GM19043 (cell line): ENCODE results near the gene TTLL11.

ENCODE experiments used
- ATAC-seq: cut with Tn5 transposase; IDR thresholded peaks from one replicate; pipeline ENCODE4 v1.9.1; 2021; ENCODE audit warnings: low read depth; ENCODE audit not compliant: unreplicated experiment

Gene TTLL11

DNA sequence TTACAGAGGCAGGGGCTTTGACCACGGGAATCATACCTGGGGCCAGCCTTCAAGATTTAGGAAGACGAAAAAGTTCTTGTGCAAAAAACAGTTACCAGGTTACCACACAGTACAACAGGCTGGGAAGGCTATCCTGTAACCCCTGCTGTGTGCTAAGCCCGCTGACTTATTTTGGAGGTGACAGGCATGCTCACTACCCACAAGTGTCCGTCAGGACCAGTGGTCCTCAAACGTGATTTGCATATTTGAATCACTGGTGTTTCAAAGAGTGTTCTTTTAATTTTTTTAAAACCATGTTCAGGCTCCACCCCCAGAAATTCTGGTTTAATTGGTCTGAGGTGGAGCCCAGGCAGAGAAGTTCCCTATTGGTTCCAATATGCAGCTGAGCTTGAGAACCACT, 146.6 kb downstream of the TTLL11 start:
- no peak for ATAC-seq

GRCh38 chr9:121945849-121946248, 147.3 kb downstream of the TTLL11 start:
- ATAC-seq = no peak

DNA sequence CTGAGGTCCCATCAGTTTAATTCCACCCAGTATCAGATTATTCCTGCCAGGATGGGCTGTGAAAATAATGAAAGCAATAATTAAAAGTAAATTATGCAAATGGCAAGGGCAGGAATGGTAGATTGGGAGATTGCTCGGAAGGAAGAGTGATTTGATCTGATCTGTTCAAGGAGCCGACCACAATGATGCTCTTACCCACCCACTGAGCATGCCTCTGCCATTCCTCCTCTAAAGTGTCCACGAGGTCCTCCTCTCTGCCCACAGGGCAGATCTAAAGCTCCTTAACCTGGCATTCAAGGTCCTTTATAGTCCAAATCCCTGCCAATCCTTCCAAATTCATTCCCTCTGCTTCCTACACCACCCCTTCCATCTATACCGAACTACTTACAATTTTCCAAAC, 147.8 kb downstream of the TTLL11 start:
- ATAC-seq = no peak

DNA sequence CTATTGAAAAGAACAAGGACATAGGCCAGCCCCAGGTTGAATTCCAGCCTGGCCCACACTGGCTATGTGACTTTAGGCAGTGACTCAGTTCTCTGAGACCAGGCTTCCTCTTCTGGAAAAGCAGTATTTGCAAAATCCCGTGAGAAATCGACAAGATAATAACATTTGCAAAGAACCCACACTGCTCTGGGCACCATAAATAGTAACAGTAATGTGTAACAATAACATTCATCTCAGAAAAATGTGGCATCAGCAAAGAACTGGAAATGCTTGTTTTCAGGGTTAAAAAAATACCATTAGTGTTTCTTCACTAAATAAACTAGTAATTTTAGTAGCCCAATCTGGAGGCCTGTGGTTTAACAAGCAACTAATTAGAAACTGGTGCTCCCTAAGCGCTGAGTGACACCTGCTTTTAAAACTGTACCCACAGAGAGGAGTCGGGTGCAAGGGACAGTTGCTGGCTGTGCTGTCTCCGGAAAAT, 148.4 kb downstream of the TTLL11 start:
- ATAC-seq = no peak

DNA sequence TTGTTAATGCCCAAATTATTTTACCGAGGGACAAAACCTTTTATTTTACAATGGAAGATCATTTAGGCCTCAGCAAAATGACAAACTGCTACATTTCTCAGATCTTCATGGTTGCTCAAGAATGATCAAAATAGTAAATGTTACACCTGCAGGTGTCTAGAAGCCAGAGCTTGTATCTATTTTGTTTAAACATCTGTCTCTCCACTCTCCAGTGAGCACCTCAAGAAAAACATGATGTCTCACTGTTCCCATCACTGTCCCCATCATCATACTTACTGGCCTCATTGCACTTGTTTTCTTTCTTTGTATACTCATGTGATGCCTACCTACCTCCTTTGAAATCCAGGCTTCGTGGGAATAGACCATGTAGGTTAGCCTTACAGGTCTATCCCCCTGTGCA, 149.6 kb downstream of the TTLL11 start:
- no peak for ATAC-seq

- ATAC-seq = no peak
Observed at GRCh38 chr9:121942866-121943382, 150.2 kb downstream of the TTLL11 start.

DNA sequence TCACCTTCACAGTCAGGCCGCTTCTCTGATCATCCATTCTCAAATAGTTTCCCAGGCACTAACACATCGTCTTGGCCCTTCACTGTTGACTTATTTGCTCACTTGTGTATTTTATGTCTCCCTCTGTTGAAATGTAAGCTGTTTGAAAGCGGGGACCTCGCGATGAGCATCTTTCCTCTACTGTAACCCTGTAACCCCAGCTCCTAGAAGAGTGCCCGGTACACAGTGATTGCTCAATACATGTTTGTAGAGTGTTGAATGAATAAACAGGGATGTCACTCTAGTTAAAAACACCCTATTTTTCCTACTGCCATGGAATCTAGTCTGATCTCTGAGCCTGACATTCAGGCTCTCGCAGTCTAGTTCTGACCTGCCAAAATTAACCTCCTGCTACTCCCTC, 150.8 kb downstream of the TTLL11 start:
- no peak for ATAC-seq

DNA sequence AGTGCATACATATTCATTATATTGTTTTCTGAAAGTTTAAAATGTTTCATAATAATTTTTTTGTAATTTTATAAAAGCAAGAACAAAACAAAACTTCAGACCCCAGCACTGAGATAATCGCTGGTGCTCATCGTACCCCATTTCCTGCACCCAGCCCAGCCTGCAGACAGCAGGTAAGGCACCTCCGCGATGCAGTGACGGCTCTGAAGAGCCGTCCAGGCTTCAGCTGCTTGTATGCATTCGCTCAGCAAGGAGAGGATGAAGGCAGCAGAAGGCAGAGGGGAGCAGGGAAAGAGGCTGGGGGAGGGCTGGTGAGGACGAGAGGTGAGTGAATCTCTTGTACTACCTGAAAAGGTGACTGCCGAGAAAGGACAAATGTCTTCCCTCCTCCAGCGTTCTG, 153.5 kb downstream of the TTLL11 start:
- ATAC-seq = no peak

DNA sequence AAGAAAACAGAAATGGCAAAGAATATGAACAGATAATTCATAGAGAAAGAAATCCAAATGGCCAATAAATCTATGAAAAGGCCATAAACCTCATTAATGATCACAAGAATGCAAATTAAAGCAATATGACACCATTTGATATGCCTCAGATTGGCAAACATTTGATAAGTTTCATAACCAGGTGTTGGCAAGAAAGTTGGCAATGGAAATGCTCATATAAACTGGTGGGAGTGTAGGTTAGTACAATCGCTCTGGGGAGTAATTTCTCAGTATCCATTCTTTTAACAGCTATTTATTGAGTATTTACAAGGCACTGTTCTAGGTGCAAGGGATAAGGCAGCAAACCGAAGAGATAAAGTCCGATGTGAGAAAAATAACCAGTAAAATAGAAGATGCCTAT, 154.5 kb downstream of the TTLL11 start:
- ATAC-seq = no peak

DNA sequence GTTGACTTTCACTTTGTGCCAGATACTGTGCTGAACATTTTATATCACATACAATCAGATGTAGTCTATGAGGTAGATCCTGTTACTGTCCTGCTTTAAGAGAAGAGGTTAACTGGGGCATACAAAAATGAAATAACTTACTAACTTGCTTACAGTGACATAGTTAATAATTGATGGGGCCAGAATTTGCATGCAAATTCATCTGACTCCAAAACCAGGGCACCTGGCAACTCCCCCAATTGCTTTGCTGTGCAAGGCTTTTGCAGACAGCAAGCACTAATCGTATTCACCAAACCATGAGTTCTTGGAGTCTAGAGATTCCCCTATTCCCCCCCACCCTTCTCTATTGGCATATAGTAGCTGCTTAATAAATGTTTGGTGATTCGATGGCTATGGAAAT, 155.9 kb downstream of the TTLL11 start:
- ATAC-seq = no peak

GRCh38 chr9:121935739-121936138, 157.4 kb downstream of the TTLL11 start:
- ATAC-seq = no peak

GRCh38 chr9:121930956-121931355, 162.2 kb downstream of the TTLL11 start:
- no peak for ATAC-seq

- ATAC-seq = no peak
Observed at GRCh38 chr9:121929893-121930875, 162.9 kb downstream of the TTLL11 start.

GRCh38 chr9:121927636-121928035, 165.5 kb downstream of the TTLL11 start:
- no peak for ATAC-seq

- no peak for ATAC-seq
Observed at GRCh38 chr9:121927081-121927480, 166.0 kb downstream of the TTLL11 start.

DNA sequence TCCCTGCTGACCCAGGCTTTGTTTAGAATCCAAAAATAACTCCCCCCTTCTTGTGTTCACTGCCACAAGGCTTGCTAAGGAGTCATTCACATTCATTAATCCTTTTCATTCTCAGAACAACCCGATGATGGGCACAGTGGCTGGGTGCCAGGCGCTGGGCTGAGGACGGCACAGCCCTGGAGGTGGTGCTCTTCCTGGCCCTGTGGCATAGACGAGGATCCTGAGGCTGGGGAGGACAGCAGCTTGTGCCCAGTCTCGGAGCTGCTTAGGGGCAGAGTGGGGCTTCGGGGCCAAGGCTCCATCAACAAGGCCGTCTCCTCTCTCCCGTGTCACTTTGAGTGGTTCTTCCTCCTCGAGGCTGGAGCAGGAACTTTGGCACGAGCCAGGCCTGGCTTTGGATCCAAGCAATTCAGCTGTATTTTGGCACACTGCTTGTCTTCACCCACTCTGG, 166.7 kb downstream of the TTLL11 start:
- ATAC-seq = no peak

DNA sequence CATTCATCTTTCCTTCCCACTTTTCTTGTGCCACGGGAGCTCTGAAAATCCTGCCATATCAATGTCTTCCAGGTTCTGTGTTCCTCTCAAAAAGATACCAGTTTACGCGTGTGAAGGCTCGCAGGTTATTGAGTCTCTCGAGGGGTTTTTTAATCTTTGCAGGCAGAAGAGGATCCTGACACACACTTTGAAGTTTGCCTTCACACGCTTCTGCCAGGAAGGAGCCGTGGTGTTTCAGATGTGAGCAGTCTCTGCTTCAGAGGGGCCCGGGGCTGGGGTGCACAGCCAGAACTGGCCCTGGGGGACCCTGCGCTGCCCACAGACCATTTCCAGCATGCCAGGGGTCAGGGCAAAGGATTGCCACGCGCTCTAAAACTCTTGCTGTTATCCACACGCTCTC, 167.2 kb downstream of the TTLL11 start:
- no peak for ATAC-seq

GRCh38 chr9:121924700-121925099, 168.4 kb downstream of the TTLL11 start:
- no peak for ATAC-seq

DNA sequence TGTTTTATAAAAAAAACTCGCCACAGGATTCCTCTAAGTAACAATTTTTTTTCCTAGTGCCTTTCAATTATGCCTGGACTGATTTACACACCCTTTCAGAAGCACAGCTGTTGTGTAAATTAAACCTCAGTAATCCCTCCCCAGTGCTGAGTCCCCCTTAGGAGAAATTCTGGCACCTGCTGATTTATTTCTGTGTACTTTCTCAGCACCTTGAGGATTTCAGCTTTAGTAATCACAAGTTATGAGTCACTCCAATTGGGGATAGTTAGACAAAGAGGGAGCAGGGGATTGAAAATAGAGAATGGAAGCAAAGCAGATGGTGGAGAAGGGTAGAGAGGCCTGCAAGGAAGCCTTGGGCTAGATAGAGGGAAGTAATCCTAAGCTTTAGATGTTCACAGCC, 171.7 kb downstream of the TTLL11 start:
- no peak for ATAC-seq

- ATAC-seq = no peak
Observed at GRCh38 chr9:121917375-121918335, 175.5 kb downstream of the TTLL11 start.

DNA sequence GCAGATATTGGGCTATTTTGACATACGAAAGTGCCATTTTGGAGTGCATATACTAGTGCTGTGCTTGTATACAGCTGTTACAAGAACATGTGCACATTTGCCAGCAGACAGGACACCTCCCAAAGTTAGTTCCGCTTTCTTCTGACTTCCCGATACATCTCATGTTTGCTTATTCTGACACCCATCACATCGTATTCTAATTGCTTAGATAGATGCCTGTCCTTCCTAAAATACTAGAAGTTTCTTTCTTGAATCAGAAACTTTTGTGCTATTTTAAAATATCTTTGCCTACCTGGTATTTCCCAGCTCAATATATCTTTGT, 177.8 kb downstream of the TTLL11 start:
- no peak for ATAC-seq
